ENCODE data around the gene GALNT2. TPM values are rescaled to one million over a fixed set of nuclear protein-coding genes. Genes with fewer than 3 reads are reported as not detected.

The GALNT2 gene
- total and polyA plus RNA-seq, 2 of the 13 experiments (the other 11 are each of a cell fraction or from before 2014, with no cell fraction given) = 39.3 to 39.6 TPM

- TF ChIP-seq POLR2AphosphoS2 (IDR thresholded peaks at IDR 0.05; ENCODE audit: low read depth, low read length) = no peak
- TF ChIP-seq MXI1 (IDR thresholded peaks at IDR 0.05; ENCODE audit: borderline replicate concordance, low read depth, low read length) = no peak
- TF ChIP-seq ZSCAN5A (CRISPR knock-in tag; IDR thresholded peaks at IDR 0.05; ENCODE audit: borderline replicate concordance) = no peak
- TF ChIP-seq THAP9 (CRISPR knock-in tag; IDR thresholded peaks at IDR 0.05; ENCODE audit: borderline replicate concordance) = no peak
- TF ChIP-seq ZBTB49 (CRISPR knock-in tag; IDR thresholded peaks at IDR 0.05; ENCODE audit: borderline replicate concordance) = no peak
- no peak for TF ChIP-seq HNRNPLL (IDR thresholded peaks at IDR 0.05; ENCODE audit: low read depth, low read length, poor library complexity, severe bottlenecking)
- TF ChIP-seq RARA (CRISPR knock-in tag; IDR thresholded peaks at IDR 0.05) = no peak
- no peak for TF ChIP-seq ZNF839 (CRISPR knock-in tag; IDR thresholded peaks at IDR 0.05; ENCODE audit: borderline replicate concordance)
- no peak for TF ChIP-seq ZNF484 (CRISPR knock-in tag; IDR thresholded peaks at IDR 0.05; ENCODE audit: borderline replicate concordance, low read depth)
- Histone ChIP-seq H3K4me3 (replicated peaks in 1 of 3; ENCODE audit: insufficient read depth in 1 of 3, low read depth in 2 of 3, low read length in 3 of 3) (no peak overlapping the region), H2AFZ (ENCODE audit: low read length) (no peak overlapping the region), H3K27me3 (ENCODE audit: control insufficient read depth in 1 of 2, insufficient read depth in 2 of 2, low read length in 2 of 2) (no peaks in the 10 kb centered on the region), H3K4me2 (ENCODE audit: low read depth, low read length) (no peak overlapping the region), H3K9me3 (ENCODE audit: low read length) (no peaks in the 10 kb centered on the region), H3K36me3 (replicated peaks in 1 of 2; ENCODE audit: control insufficient read depth in 1 of 2, insufficient read depth in 2 of 2, low read length in 2 of 2) (peaks cover 2 to 5% of the 10 kb centered on the region in 2 experiments; a peak in 2 of 5 replicates), H3K27ac (ENCODE audit: extremely low read length, insufficient read depth, low read length) (no peak overlapping the region), H4K20me1 (ENCODE audit: insufficient read depth, low read length) (no peaks in the 10 kb centered on the region), H3K79me2 (ENCODE audit: insufficient read depth, low read length) (peaks cover 1% of the 10 kb centered on the region), H3K4me1 (ENCODE audit: insufficient read depth, low read length) (peaks cover 23% of the 10 kb centered on the region), H3K9ac (ENCODE audit: insufficient read depth, low read depth, low read length) (no peak overlapping the region)
- no TSS peak for BruUV-seq (replicated peaks)
- no peak for ATAC-seq
- DNase-seq (ENCODE audit: low spot score) = no peak
- CTCF ChIA-PET (ENCODE audit: low intra/inter-chr PET ratio, low total read pairs) = no interaction called here
- POLR2A ChIA-PET = no interaction called here
- in situ Hi-C loops (cut with HindIII; ENCODE audit: extremely low pct_ligation_motif_present, low pct_unique_long_range_greater_than_20kb) (no loop called here), intact Hi-C loops (cut with micrococcal nuclease; ENCODE audit: unreplicated experiment) (no loop called here)
- FAIRE-seq = no peak
- WGBS (ENCODE audit: low lambda C conversion rate) = 96% methylated on average over 8 of the region's 8 CpGs
Measured at GRCh38 chr1:230189341-230189740, 122.3 kb downstream of the GALNT2 start.

Measured in HepG2 (cell line).